ENCODE data around the gene C5orf58.

- TF ChIP-seq POLR2A (IDR thresholded peaks at IDR 0.05; ENCODE audit: extremely low read depth, insufficient read length) (no peak), CTCF (IDR thresholded peaks at IDR 0.05; ENCODE audit: low read depth, low read length) (peak; percentile 87), MAX (IDR thresholded peaks at IDR 0.05; ENCODE audit: low read depth, low read length) (no peak)
Observed at GRCh38 chr5:170183816-170184687, 48.7 kb upstream of the C5orf58 start.

Measured in NB4 (cell line).